Measurements from ENCODE around the gene DPP6.
A peak's percentile ranks its signal among the peaks of the same experiment; 100 is the strongest.

The DPP6 gene

GRCh38 chr7:154865984-154866685, 813.9 kb downstream of the DPP6 start:
- no peak for TF ChIP-seq POLR2A (IDR thresholded peaks at IDR 0.05; ENCODE audit: extremely low read depth, insufficient read length)
- TF ChIP-seq MYC (IDR thresholded peaks at IDR 0.05; ENCODE audit: low read depth, low read length) = no peak
- TF ChIP-seq MAX (IDR thresholded peaks at IDR 0.05; ENCODE audit: low read depth, low read length) = no peak
- TF ChIP-seq CTCF (IDR thresholded peaks at IDR 0.05; ENCODE audit: low read depth, low read length) = no peak
- no peak overlapping the region for H3K4me3 ChIP-seq (ENCODE audit: low read depth, low read length)
- no peak for DNase-seq (ENCODE audit: low read depth)

- DNase-seq (ENCODE audit: low read depth) = peak; percentile 57
- H3K4me3 ChIP-seq (ENCODE audit: low read depth, low read length) = no peak overlapping the region
- TF ChIP-seq POLR2A (IDR thresholded peaks at IDR 0.05; ENCODE audit: extremely low read depth, insufficient read length) = no peak
Observed at GRCh38 chr7:154867068-154867467, 814.9 kb downstream of the DPP6 start.

GRCh38 chr7:154868921-154869320, 816.7 kb downstream of the DPP6 start:
- TF ChIP-seq POLR2A (IDR thresholded peaks at IDR 0.05; ENCODE audit: extremely low read depth, insufficient read length) (no peak), CTCF (IDR thresholded peaks at IDR 0.05; ENCODE audit: low read depth, low read length) (no peak), MYC (IDR thresholded peaks at IDR 0.05; ENCODE audit: low read depth, low read length) (no peak), MAX (IDR thresholded peaks at IDR 0.05; ENCODE audit: low read depth, low read length) (no peak)
- DNase-seq (ENCODE audit: low read depth) = no peak
- no peak overlapping the region for H3K4me3 ChIP-seq (ENCODE audit: low read depth, low read length)

GRCh38 chr7:154869436-154869835, 817.2 kb downstream of the DPP6 start:
- no peak for TF ChIP-seq MAX (IDR thresholded peaks at IDR 0.05; ENCODE audit: low read depth, low read length)
- TF ChIP-seq MYC (IDR thresholded peaks at IDR 0.05; ENCODE audit: low read depth, low read length) = no peak
- TF ChIP-seq CTCF (IDR thresholded peaks at IDR 0.05; ENCODE audit: low read depth, low read length) = no peak
- no peak for TF ChIP-seq POLR2A (IDR thresholded peaks at IDR 0.05; ENCODE audit: extremely low read depth, insufficient read length)
- no peak overlapping the region for H3K4me3 ChIP-seq (ENCODE audit: low read depth, low read length)
- DNase-seq (ENCODE audit: low read depth) = no peak

- no peak overlapping the region for H3K4me3 ChIP-seq (ENCODE audit: low read depth, low read length)
- TF ChIP-seq MAX (IDR thresholded peaks at IDR 0.05; ENCODE audit: low read depth, low read length) (no peak), CTCF (IDR thresholded peaks at IDR 0.05; ENCODE audit: low read depth, low read length) (no peak)
- no peak for DNase-seq (ENCODE audit: low read depth)
Observed at GRCh38 chr7:154871507-154871906, 819.3 kb downstream of the DPP6 start.

- TF ChIP-seq POLR2A (IDR thresholded peaks at IDR 0.05; ENCODE audit: extremely low read depth, insufficient read length) (no peak), CTCF (IDR thresholded peaks at IDR 0.05; ENCODE audit: low read depth, low read length) (no peak), MAX (IDR thresholded peaks at IDR 0.05; ENCODE audit: low read depth, low read length) (no peak), MYC (IDR thresholded peaks at IDR 0.05; ENCODE audit: low read depth, low read length) (no peak)
- H3K4me3 ChIP-seq (ENCODE audit: low read depth, low read length) = no peak overlapping the region
- DNase-seq (ENCODE audit: low read depth) = no peak
Observed at GRCh38 chr7:154871928-154872750, 819.9 kb downstream of the DPP6 start.
